Erythroblast (primary cell): Measurements from ENCODE around the gene MEGF8.

ENCODE experiments used
- GATA1 ChIP-seq: IDR thresholded peaks from 2 replicates; pipeline ENCODE4 v1.6.1; 2011; ENCODE audit warnings: low read depth, mild to moderate bottlenecking, control low read depth, low read length, moderate library complexity
- POLR2A ChIP-seq: IDR thresholded peaks from 2 replicates; pipeline ENCODE4 v1.6.1; 2011; ENCODE audit warnings: mild to moderate bottlenecking, low read length

DNA sequence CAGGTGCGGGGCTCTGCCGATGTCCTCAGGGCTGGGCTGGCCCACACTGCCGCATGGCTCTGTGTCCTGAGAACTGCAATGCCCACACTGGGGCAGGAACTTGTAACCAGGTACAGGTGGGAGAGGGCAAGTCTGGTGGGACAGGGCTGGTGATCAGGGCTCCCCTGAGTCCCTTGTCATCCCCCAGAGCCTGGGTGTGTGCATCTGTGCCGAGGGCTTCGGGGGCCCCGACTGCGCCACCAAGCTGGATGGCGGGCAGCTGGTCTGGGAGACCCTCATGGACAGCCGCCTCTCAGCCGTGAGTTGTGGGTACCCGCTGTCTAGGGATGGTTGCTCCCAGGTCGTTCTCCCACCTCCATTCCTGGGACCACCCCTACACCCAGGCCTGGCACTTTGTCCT lies 30.5 kb downstream of the MEGF8 start:
- no peak for TF ChIP-seq POLR2A
- no peak for TF ChIP-seq GATA1
